ENCODE measurements around the gene AMH.

- TF ChIP-seq CTCF (IDR thresholded peaks at IDR 0.05) (no peak), POLR2A (IDR thresholded peaks at IDR 0.05) (no peak)
Measured at GRCh38 chr19:2288338-2288817, 39.3 kb downstream of the AMH start.
